IMR-90 (cell line): Measurements from ENCODE around the gene CELSR1. TPM values are rescaled to one million over a fixed set of nuclear protein-coding genes. Genes with fewer than 3 reads are reported as not detected.

Experiments used
- ATAC-seq: fragments of 200-7000 bp; cut with Tn5 transposase; 2 replicates; pipeline ENCODE4 v1.9.1; 2020; ENCODE audit warnings: low read depth, mild to moderate bottlenecking, moderate library complexity
- BruUV-seq: library from RNA; stranded (reverse); fragments of 400-500 nt; replicated peaks from 2 replicates; lab custom pipeline; 2021; lab: Mats Ljungman, UMichigan
- CTCF ChIA-PET: fragments of 300-600 bp; formaldehyde crosslinking; extraction: SDS; loops from one replicate; lab custom pipeline; 2021; ENCODE audit warnings: antibody characterized with exemption; lab: Yijun Ruan, JAX
- POLR2A ChIA-PET: fragments of 300-600 bp; sonication (Branson Sonifier 250); formaldehyde crosslinking; loops from one replicate; lab custom pipeline; 2022; ENCODE audit warnings: antibody characterized with exemption; ENCODE audit not compliant: unreplicated experiment; lab: Charles Lee
- DNase-seq: peaks from one replicate; pipeline ENCODE4 v3.0.0; 2013
- H2AFZ ChIP-seq: replicated peaks from 2 replicates; pipeline ENCODE3; 2013; ENCODE audit warnings: low read length, mild to moderate bottlenecking; ENCODE audit not compliant: poor library complexity
- H2AK5ac ChIP-seq: 2 replicates; pipeline ENCODE4 v1.6.1; 2013; ENCODE audit warnings: low read depth, low read length, inconsistent platforms
- H2AK9ac ChIP-seq: replicated peaks from 2 replicates; pipeline ENCODE3; 2013; ENCODE audit warnings: mild to moderate bottlenecking, low read depth, low read length, moderate library complexity; ENCODE audit not compliant: poor library complexity
- H2BK120ac ChIP-seq: 2 replicates; pipeline ENCODE4 v1.6.1; 2013; ENCODE audit warnings: low read depth, low read length, inconsistent platforms
- H2BK15ac ChIP-seq: 3 replicates; pipeline ENCODE4 v1.6.1; 2013; ENCODE audit warnings: low read depth, low read length, inconsistent platforms
- H2BK20ac ChIP-seq: 2 replicates; pipeline ENCODE4 v1.6.1; 2013; ENCODE audit warnings: low read depth, mild to moderate bottlenecking, inconsistent platforms, low read length, moderate library complexity
- H2BK5ac ChIP-seq: 2 replicates; pipeline ENCODE4 v1.6.1; 2013; ENCODE audit warnings: mild to moderate bottlenecking, low read depth, low read length, inconsistent platforms; ENCODE audit not compliant: poor library complexity, severe bottlenecking
- H3K14ac ChIP-seq: replicated peaks from 2 replicates; pipeline ENCODE4 v1.6.1; 2013; ENCODE audit warnings: low read depth, low read length, inconsistent platforms
- H3K18ac ChIP-seq: 2 replicates; pipeline ENCODE4 v1.6.1; 2013; ENCODE audit warnings: low read depth, low read length, control low read depth
- H3K23ac ChIP-seq: 2 replicates; pipeline ENCODE4 v1.6.1; 2013; ENCODE audit warnings: low read depth, low read length, inconsistent platforms
- H3K27ac ChIP-seq: 2 replicates; pipeline ENCODE4 v1.5.1; 2013; ENCODE audit warnings: mild to moderate bottlenecking, control low read depth, low read length; ENCODE audit not compliant: insufficient read depth
- H3K27me3 ChIP-seq: 2 replicates; pipeline ENCODE4 v1.6.1; 2013; ENCODE audit warnings: low read length; ENCODE audit not compliant: control insufficient read depth, insufficient read depth
- H3K36me3 ChIP-seq: 2 replicates; pipeline ENCODE4 v1.6.1; 2013; ENCODE audit warnings: low read length, mixed read lengths; ENCODE audit not compliant: control insufficient read depth, insufficient read depth
- H3K4ac ChIP-seq: 2 replicates; pipeline ENCODE4 v1.6.1; 2013; ENCODE audit warnings: low read depth, low read length, inconsistent platforms
- H3K4me1 ChIP-seq: 2 replicates; pipeline ENCODE4 v1.6.1; 2013; ENCODE audit warnings: low read length, mixed read lengths; ENCODE audit not compliant: control insufficient read depth, insufficient read depth
- H3K4me2 ChIP-seq: 2 replicates; pipeline ENCODE4 v1.6.1; 2013; ENCODE audit warnings: low read depth, mild to moderate bottlenecking, control low read depth, low read length, moderate library complexity
- H3K4me3 ChIP-seq: 2 replicates; pipeline ENCODE4 v1.5.1; 2013; ENCODE audit warnings: low read depth, mild to moderate bottlenecking, control low read depth, low read length, moderate library complexity; ENCODE audit not compliant: insufficient read depth
- H3K56ac ChIP-seq: 2 replicates; pipeline ENCODE4 v1.6.1; 2013; ENCODE audit warnings: low read length, inconsistent platforms; ENCODE audit not compliant: insufficient read depth; ENCODE audit errors: extremely low read depth
- H3K79me1 ChIP-seq, 2 experiments: 2 replicates each; pipeline ENCODE4 v1.6.1; 2013; ENCODE audit warnings: low read length in 2 of 2, inconsistent platforms in 1 of 2, low read depth in 1 of 2
- H3K9ac ChIP-seq: 2 replicates; pipeline ENCODE4 v1.6.1; 2013; ENCODE audit warnings: low read depth, low read length, control low read depth
- H3K9me1 ChIP-seq: 2 replicates; pipeline ENCODE4 v1.6.1; 2013; ENCODE audit warnings: low read length, inconsistent platforms; ENCODE audit not compliant: insufficient read depth
- H3K9me3 ChIP-seq: 2 replicates; pipeline ENCODE4 v1.6.1; 2013; ENCODE audit warnings: low read length; ENCODE audit not compliant: control insufficient read depth, insufficient read depth
- H4K20me1 ChIP-seq: 2 replicates; pipeline ENCODE4 v1.6.1; 2013; ENCODE audit warnings: low read length, inconsistent platforms; ENCODE audit not compliant: insufficient read depth
- H4K5ac ChIP-seq: 2 replicates; pipeline ENCODE4 v1.6.1; 2013; ENCODE audit warnings: mild to moderate bottlenecking, low read depth, low read length, control low read depth
- H4K8ac ChIP-seq, 2 experiments: 2 replicates each; pipeline ENCODE4 v1.6.1; 2013; ENCODE audit warnings: low read depth in 2 of 2, low read length in 2 of 2, control low read depth in 1 of 2, inconsistent platforms in 1 of 2
- H4K91ac ChIP-seq: 2 replicates; pipeline ENCODE4 v1.6.1; 2013; ENCODE audit warnings: low read depth, low read length, inconsistent platforms; ENCODE audit not compliant: insufficient read depth
- CEBPB ChIP-seq: IDR thresholded peaks from 2 replicates; pipeline ENCODE4 v1.6.1; 2012; ENCODE audit warnings: low read depth, low read length, improper control_type of control experiment
- CHD1 ChIP-seq: IDR thresholded peaks from 2 replicates; pipeline ENCODE4 v1.6.1; 2012; ENCODE audit warnings: low read depth, low read length, improper control_type of control experiment
- ELK1 ChIP-seq: fragments of 150-350 bp; IDR thresholded peaks from 2 replicates; pipeline ENCODE4 v1.6.1; 2016; ENCODE audit warnings: low read depth, mild to moderate bottlenecking, low read length, moderate library complexity, borderline replicate concordance
- FOS ChIP-seq: fragments of 150-350 bp; IDR thresholded peaks from 2 replicates; pipeline ENCODE4 v1.6.1; 2016; ENCODE audit warnings: low read depth, low read length
- MAFK ChIP-seq: IDR thresholded peaks from 2 replicates; pipeline ENCODE4 v1.6.1; 2012; ENCODE audit warnings: low read depth, low read length, improper control_type of control experiment
- MXI1 ChIP-seq: IDR thresholded peaks from 2 replicates; pipeline ENCODE4 v1.6.1; 2012; ENCODE audit warnings: low read depth, mild to moderate bottlenecking, low read length, moderate library complexity, borderline replicate concordance
- NFE2L2 ChIP-seq: fragments of 150-350 bp; IDR thresholded peaks from 2 replicates; pipeline ENCODE4 v1.6.1; 2016; ENCODE audit warnings: low read depth, mild to moderate bottlenecking, low read length
- POLR2A ChIP-seq: IDR thresholded peaks from 2 replicates; pipeline ENCODE4 v1.6.1; 2012; ENCODE audit warnings: mild to moderate bottlenecking, low read depth, low read length
- RAD21 ChIP-seq: IDR thresholded peaks from 2 replicates; pipeline ENCODE4 v1.6.1; 2012; ENCODE audit warnings: low read length, improper control_type of control experiment
- RCOR1 ChIP-seq: IDR thresholded peaks from 2 replicates; pipeline ENCODE4 v1.6.1; 2012; ENCODE audit warnings: mild to moderate bottlenecking, low read length, improper control_type of control experiment; ENCODE audit not compliant: insufficient replicate concordance
- RFX5 ChIP-seq: IDR thresholded peaks from 2 replicates; pipeline ENCODE4 v1.8.0; 2012; ENCODE audit warnings: low read depth, mild to moderate bottlenecking, low read length, moderate library complexity
- SMC3 ChIP-seq: fragments of 150-350 bp; IDR thresholded peaks from 2 replicates; pipeline ENCODE4 v1.6.1; 2016; ENCODE audit warnings: low read depth, mild to moderate bottlenecking, antibody characterized with exemption, low read length, moderate library complexity
- USF2 ChIP-seq: fragments of 150-350 bp; IDR thresholded peaks from 2 replicates; pipeline ENCODE4 v1.6.1; 2017; ENCODE audit warnings: mild to moderate bottlenecking, antibody characterized with exemption, low read length, low read depth
- WGBS, 2 experiments: methylation state at CpG; one replicate each; pipeline versions ENCODE4 v1.1.5 to v1.1.7; 2013; ENCODE audit warnings: missing lambda C conversion rate in 2 of 2; ENCODE audit not compliant: insufficient read length in 1 of 2; ENCODE audit errors: extremely low coverage in 2 of 2; 5-methylcytosine and 5-hydroxymethylcytosine counted together
- dilution Hi-C: fragments of 300-500 bp; cut with HindIII; formaldehyde crosslinking; loops from one replicate; pipeline ENCODE4 v1.14.3; 2018; ENCODE audit warnings: low sequenced_read_pairs; ENCODE audit not compliant: unreplicated experiment
- in situ Hi-C: fragments of 300-500 bp; cut with MboI; formaldehyde crosslinking; loops from 3 replicates; pipeline ENCODE4 v1.14.3; 2019; ENCODE audit warnings: low sequenced_read_pairs, inconsistent platforms, mixed read lengths
- intact Hi-C: fragments of 100-400 bp; cut with micrococcal nuclease; formaldehyde crosslinking; loops from 2 replicates; pipeline ENCODE4 v1.10.0; 2022
- polyA plus RNA-seq, 3 experiments: library from polyadenylated mRNA; depleted of rRNA; stranded (reverse); fragments of >200 nt; gene quantifications; 2 replicates each; pipeline ENCODE4 v1.2.3, GENCODE V29; 2012; ENCODE audit warnings: low replicate concordance in 1 of 3
- total RNA-seq: library from RNA; depleted of rRNA; stranded (reverse); fragments of >200 nt; gene quantifications from 2 replicates; pipeline ENCODE4 v1.2.3, GENCODE V29; 2012

Gene CELSR1
- total and polyA plus RNA-seq, 2 of the 4 experiments (the other 2 are of a cell fraction) = 0.36 to 0.82 TPM

- Histone ChIP-seq H4K91ac (no peak overlapping the region), H3K18ac (no peak overlapping the region), H3K4me3 (no peak overlapping the region), H3K9me3 (no peaks in the 10 kb centered on the region), H3K56ac (no peak overlapping the region), H2BK20ac (no peak overlapping the region), H3K36me3 (no peaks in the 10 kb centered on the region), H4K5ac (no peak overlapping the region), H4K8ac (no peak overlapping the region), H3K9me1 (no peaks in the 10 kb centered on the region), H2AFZ (no peak overlapping the region), H3K14ac (no peak overlapping the region), H4K20me1 (no peaks in the 10 kb centered on the region), H3K4ac (no peak overlapping the region), H3K9ac (no peak overlapping the region), H3K23ac (no peak overlapping the region), H3K4me2 (no peak overlapping the region), H2BK15ac (no peak overlapping the region), H3K27me3 (peaks cover 41% of the 10 kb centered on the region), H3K27ac (no peak overlapping the region), H2AK5ac (no peak overlapping the region), H2BK5ac (no peak overlapping the region), H3K79me1 (no peaks in the 10 kb centered on the region), H2BK120ac (no peak overlapping the region), H2AK9ac (no peak overlapping the region), H3K4me1 (no peaks in the 10 kb centered on the region)
- dilution Hi-C loops (no loop called here), intact Hi-C loops (no loop called here), in situ Hi-C loops (no loop called here)
- TF ChIP-seq RCOR1 (no peak), ELK1 (no peak), RAD21 (no peak), CHD1 (no peak), MAFK (no peak), CEBPB (no peak), SMC3 (no peak), NFE2L2 (no peak), FOS (no peak), RFX5 (no peak), USF2 (no peak), POLR2A (no peak), MXI1 (no peak)
- POLR2A ChIA-PET = no interaction called here
- BruUV-seq = no TSS peak
- DNase-seq = no peak
- whole genome bisulfite sequencing, 2 experiments = 66% methylated on average over 3 of the region's 14 CpGs; no CpG with 5 or more reads in 1 of the 2 experiments
- no peak for ATAC-seq
- CTCF ChIA-PET = no interaction called here
These were observed 95.1 kb downstream of the CELSR1 start for GRCh38 chr22:46442217-46442853.
